ENCODE measurements around the gene COMT.

The COMT gene

GRCh38 chr22:20011993-20012740 is 70.6 kb downstream of the COMT start:
- no peak overlapping the region for H3K27ac ChIP-seq (ENCODE audit: low read depth, low read length)
- H3K4me3 ChIP-seq (ENCODE audit: low read depth, low read length): no peak overlapping the region
- no peaks in the 10 kb centered on the region for H3K36me3 ChIP-seq (ENCODE audit: insufficient read depth, low read length)
- no peaks in the 10 kb centered on the region for H3K79me2 ChIP-seq (ENCODE audit: control insufficient read depth, insufficient read depth, low read length, unreplicated experiment)
- no peaks in the 10 kb centered on the region for H3K4me1 ChIP-seq (ENCODE audit: control insufficient read depth, insufficient read depth, low read length, unreplicated experiment)
- H2AFZ ChIP-seq (ENCODE audit: low read length, unreplicated experiment): no peak overlapping the region
- H3K27me3 ChIP-seq (ENCODE audit: insufficient read depth, low read length): peaks cover 17% of the 10 kb centered on the region

GRCh38 chr22:20012741-20013331 is 71.3 kb downstream of the COMT start:
- Histone ChIP-seq H3K36me3 (ENCODE audit: insufficient read depth, low read length) (no peaks in the 10 kb centered on the region), H2AFZ (ENCODE audit: low read length, unreplicated experiment) (no peak overlapping the region), H3K4me1 (ENCODE audit: control insufficient read depth, insufficient read depth, low read length, unreplicated experiment) (no peaks in the 10 kb centered on the region), H3K79me2 (ENCODE audit: control insufficient read depth, insufficient read depth, low read length, unreplicated experiment) (no peaks in the 10 kb centered on the region), H3K27ac (ENCODE audit: low read depth, low read length) (no peak overlapping the region), H3K27me3 (ENCODE audit: insufficient read depth, low read length) (peaks cover 24% of the 10 kb centered on the region), H3K4me3 (ENCODE audit: low read depth, low read length) (no peak overlapping the region)

GRCh38 chr22:20013382-20013871 is 71.9 kb downstream of the COMT start:
- Histone ChIP-seq H3K79me2 (ENCODE audit: control insufficient read depth, insufficient read depth, low read length, unreplicated experiment) (no peaks in the 10 kb centered on the region), H3K36me3 (ENCODE audit: insufficient read depth, low read length) (no peaks in the 10 kb centered on the region), H2AFZ (ENCODE audit: low read length, unreplicated experiment) (no peak overlapping the region), H3K27ac (ENCODE audit: low read depth, low read length) (no peak overlapping the region), H3K27me3 (ENCODE audit: insufficient read depth, low read length) (peaks cover 26% of the 10 kb centered on the region), H3K4me3 (ENCODE audit: low read depth, low read length) (no peak overlapping the region), H3K4me1 (ENCODE audit: control insufficient read depth, insufficient read depth, low read length, unreplicated experiment) (no peaks in the 10 kb centered on the region)

- Histone ChIP-seq H3K27ac (ENCODE audit: low read depth, low read length) (no peak overlapping the region), H3K79me2 (ENCODE audit: control insufficient read depth, insufficient read depth, low read length, unreplicated experiment) (no peaks in the 10 kb centered on the region), H3K27me3 (ENCODE audit: insufficient read depth, low read length) (peaks cover 26% of the 10 kb centered on the region), H2AFZ (ENCODE audit: low read length, unreplicated experiment) (no peak overlapping the region), H3K36me3 (ENCODE audit: insufficient read depth, low read length) (no peaks in the 10 kb centered on the region), H3K4me1 (ENCODE audit: control insufficient read depth, insufficient read depth, low read length, unreplicated experiment) (no peaks in the 10 kb centered on the region), H3K4me3 (ENCODE audit: low read depth, low read length) (no peak overlapping the region)
Measured at GRCh38 chr22:20014526-20015186, 73.1 kb downstream of the COMT start.

GRCh38 chr22:20015187-20015625 is 73.6 kb downstream of the COMT start:
- no peaks in the 10 kb centered on the region for H3K36me3 ChIP-seq (ENCODE audit: insufficient read depth, low read length)
- H3K27ac ChIP-seq (ENCODE audit: low read depth, low read length): no peak overlapping the region
- no peaks in the 10 kb centered on the region for H3K79me2 ChIP-seq (ENCODE audit: control insufficient read depth, insufficient read depth, low read length, unreplicated experiment)
- peaks cover 26% of the 10 kb centered on the region for H3K27me3 ChIP-seq (ENCODE audit: insufficient read depth, low read length)
- no peak overlapping the region for H2AFZ ChIP-seq (ENCODE audit: low read length, unreplicated experiment)
- no peak overlapping the region for H3K4me3 ChIP-seq (ENCODE audit: low read depth, low read length)
- H3K4me1 ChIP-seq (ENCODE audit: control insufficient read depth, insufficient read depth, low read length, unreplicated experiment): no peaks in the 10 kb centered on the region

- H3K27ac ChIP-seq (ENCODE audit: low read depth, low read length): no peak overlapping the region
- H3K27me3 ChIP-seq (ENCODE audit: insufficient read depth, low read length): peaks cover 26% of the 10 kb centered on the region
- peak overlapping the region; percentile 76 for H3K4me3 ChIP-seq (ENCODE audit: low read depth, low read length)
- no peaks in the 10 kb centered on the region for H3K79me2 ChIP-seq (ENCODE audit: control insufficient read depth, insufficient read depth, low read length, unreplicated experiment)
- no peaks in the 10 kb centered on the region for H3K4me1 ChIP-seq (ENCODE audit: control insufficient read depth, insufficient read depth, low read length, unreplicated experiment)
- no peaks in the 10 kb centered on the region for H3K36me3 ChIP-seq (ENCODE audit: insufficient read depth, low read length)
- H2AFZ ChIP-seq (ENCODE audit: low read length, unreplicated experiment): peak overlapping the region; percentile 50
Measured at GRCh38 chr22:20015971-20016733, 74.6 kb downstream of the COMT start.

GRCh38 chr22:20016734-20017621 is 75.4 kb downstream of the COMT start, which contains the start of gene ARVCF:
Gene ARVCF (minus strand): TSS chr22:20016823. CDS start chr22:19990794, 26,029 bp downstream.
- no peaks in the 10 kb centered on the region for H3K36me3 ChIP-seq (ENCODE audit: insufficient read depth, low read length)
- peaks cover 3% of the 10 kb centered on the region for H3K79me2 ChIP-seq (ENCODE audit: control insufficient read depth, insufficient read depth, low read length, unreplicated experiment)
- no peak within 1 kb of the TSS for H3K27ac ChIP-seq (ENCODE audit: low read depth, low read length)
- H2AFZ ChIP-seq (ENCODE audit: low read length, unreplicated experiment): peak within 1 kb of the TSS; percentile 50
- H3K4me1 ChIP-seq (ENCODE audit: control insufficient read depth, insufficient read depth, low read length, unreplicated experiment): peaks cover 3% of the 10 kb centered on the region
- H3K27me3 ChIP-seq (ENCODE audit: insufficient read depth, low read length): peaks cover 26% of the 10 kb centered on the region
- peak within 1 kb of the TSS; percentile 76 for H3K4me3 ChIP-seq (ENCODE audit: low read depth, low read length)

- H3K36me3 ChIP-seq (ENCODE audit: insufficient read depth, low read length): no peaks in the 10 kb centered on the region
- peaks cover 26% of the 10 kb centered on the region for H3K27me3 ChIP-seq (ENCODE audit: insufficient read depth, low read length)
- H3K27ac ChIP-seq (ENCODE audit: low read depth, low read length): no peak overlapping the region
- H2AFZ ChIP-seq (ENCODE audit: low read length, unreplicated experiment): no peak overlapping the region
- H3K4me1 ChIP-seq (ENCODE audit: control insufficient read depth, insufficient read depth, low read length, unreplicated experiment): peaks cover 10% of the 10 kb centered on the region
- peaks cover 9% of the 10 kb centered on the region for H3K79me2 ChIP-seq (ENCODE audit: control insufficient read depth, insufficient read depth, low read length, unreplicated experiment)
- H3K4me3 ChIP-seq (ENCODE audit: low read depth, low read length): no peak overlapping the region
Measured at GRCh38 chr22:20017622-20017958, 76.0 kb downstream of the COMT start.

- H3K4me3 ChIP-seq (ENCODE audit: low read depth, low read length): no peak overlapping the region
- H3K27me3 ChIP-seq (ENCODE audit: insufficient read depth, low read length): peaks cover 26% of the 10 kb centered on the region
- H3K4me1 ChIP-seq (ENCODE audit: control insufficient read depth, insufficient read depth, low read length, unreplicated experiment): peaks cover 10% of the 10 kb centered on the region
Measured at GRCh38 chr22:20018001-20018400, 76.4 kb downstream of the COMT start.

More at GRCh38 chr22:20018001-20018400, 76.4 kb downstream of the COMT start:
- Histone ChIP-seq H2AFZ (ENCODE audit: low read length, unreplicated experiment) (no peak overlapping the region), H3K27ac (ENCODE audit: low read depth, low read length) (no peak overlapping the region), H3K36me3 (ENCODE audit: insufficient read depth, low read length) (no peaks in the 10 kb centered on the region), H3K79me2 (ENCODE audit: control insufficient read depth, insufficient read depth, low read length, unreplicated experiment) (peaks cover 13% of the 10 kb centered on the region)

Data from ACC112 (cell line).